Smooth muscle cell of bladder (primary cell): ENCODE results near the gene PRRG3. TPM values are rescaled to one million over a fixed set of nuclear protein-coding genes. Genes with fewer than 3 reads are reported as not detected.

Experiments used
- total RNA-seq: library from RNA; depleted of rRNA; stranded (reverse); fragments of >200 nt; gene quantifications from 2 replicates; pipeline ENCODE4 v1.2.3, GENCODE V29; 2014

The PRRG3 gene
- under 0.01 TPM in 1 of 2 replicates, not detected in the other for total RNA-seq

DNA sequence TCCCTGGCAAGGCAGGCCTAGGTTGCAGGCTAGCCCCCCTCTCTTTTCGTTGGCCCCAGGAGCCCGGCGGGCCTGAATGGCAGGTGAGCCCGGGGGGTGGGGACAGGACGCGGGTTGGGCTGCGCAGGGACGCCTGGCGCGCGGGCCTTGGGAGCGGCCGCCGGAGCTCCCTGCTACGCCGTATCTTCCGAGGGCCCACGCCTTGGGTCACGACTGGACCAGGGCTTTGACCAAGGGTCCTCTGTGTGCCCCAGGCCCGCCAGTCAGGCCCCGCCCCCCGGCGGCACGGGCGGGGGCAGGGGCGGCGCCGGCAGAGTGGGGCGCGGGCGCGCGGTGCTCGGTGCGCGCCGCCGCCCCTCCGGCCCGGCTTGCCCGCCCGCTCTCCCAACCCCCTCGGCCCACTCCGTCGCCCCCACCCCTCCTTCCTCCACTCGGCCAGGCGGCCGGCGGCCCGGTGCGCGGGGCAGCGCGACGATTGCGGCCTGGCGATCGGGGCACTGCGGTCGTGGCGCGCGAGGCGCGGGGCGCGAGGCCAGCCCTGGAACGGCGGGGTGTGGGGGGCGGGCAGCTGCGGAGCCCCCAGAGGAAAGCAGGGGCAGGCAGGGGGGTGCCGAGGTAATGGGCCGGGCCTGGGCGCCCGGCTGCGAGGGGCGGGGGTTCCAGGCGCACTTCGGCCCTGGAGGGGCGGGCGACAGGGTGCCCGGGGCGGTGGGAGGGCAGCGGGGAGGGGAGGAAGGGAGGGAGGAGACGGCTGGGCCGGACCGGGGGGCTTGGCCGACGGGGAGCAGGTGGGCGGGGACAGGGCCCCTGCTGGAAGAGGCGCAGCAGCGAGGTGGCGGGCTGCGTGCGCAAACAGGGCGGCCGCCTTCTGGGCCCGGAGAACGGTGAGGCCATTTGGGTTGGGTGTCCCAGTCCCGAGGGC, at the start of gene PRRG3:
Gene PRRG3 (plus strand): TSS at position 798 of the 922 bp plus-strand sequence. CDS start 3,357 bp downstream, outside the sequence.

DNA sequence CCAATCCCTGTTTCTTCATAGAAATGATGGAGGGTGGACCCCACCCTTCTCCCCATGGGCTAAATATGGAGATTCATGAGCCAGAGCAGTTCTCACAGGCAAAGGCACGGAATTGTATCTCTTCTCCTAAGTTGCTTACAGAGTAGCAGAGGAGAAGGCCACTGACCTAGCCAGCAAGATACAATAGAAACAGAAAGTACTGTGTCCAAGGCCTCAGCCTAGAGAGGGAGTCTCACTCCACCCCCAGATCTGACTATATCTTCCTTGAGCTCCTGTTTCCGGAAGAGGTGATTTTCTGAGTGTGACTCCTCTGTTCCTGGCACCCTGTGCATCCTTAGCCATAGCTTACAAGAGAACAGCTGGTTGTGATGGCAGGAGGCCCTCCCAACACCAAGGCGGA, 20.5 kb downstream of the PRRG3 start, which contains the start of gene FATE1:
Gene FATE1 (plus strand): TSS at position 284 of the 400 bp plus-strand sequence. CDS start 85 bp downstream, at position 369.

DNA sequence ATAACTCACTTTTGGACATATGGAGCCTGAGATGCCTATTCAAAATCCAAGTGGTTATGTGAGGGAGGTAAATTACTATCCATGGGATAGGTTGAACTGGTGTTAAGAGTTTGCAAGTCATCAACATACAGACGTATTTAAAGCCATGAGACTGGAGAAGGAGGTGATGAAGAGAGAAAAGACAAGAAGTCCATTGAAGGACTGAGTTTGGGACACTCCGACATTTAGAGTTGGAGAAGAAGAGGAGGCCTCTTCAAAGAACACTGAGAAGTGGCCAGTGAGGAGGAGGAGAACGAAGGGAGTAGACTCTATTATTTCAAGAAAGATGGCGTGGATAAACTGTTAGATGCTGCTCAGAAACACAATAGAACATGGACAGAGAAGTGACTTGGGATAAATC, 39.2 kb downstream of the PRRG3 start, which contains the start of gene CNGA2:
Gene CNGA2 (plus strand): TSS at position 301 of the 400 bp plus-strand sequence. CDS start 3,738 bp downstream, outside the sequence.

Other genes starting within 250 kb of the PRRG3 start
- not detected in 2 replicates for gene PASD1, start 131.8 kb upstream of the PRRG3 start, total RNA-seq
- 0.09 TPM in 1 of 2 replicates, not detected in the other for gene FATE1, start 20.6 kb downstream of the PRRG3 start, total RNA-seq
- gene CNGA2, start 39.3 kb downstream of the PRRG3 start, total RNA-seq, result not detected in 2 replicates
- not detected in 2 replicates for gene MAGEA4, start 217.4 kb downstream of the PRRG3 start, total RNA-seq